HG03064 (cell line): ENCODE measurements around the gene DNAJC12.
"Not testable (repeated sequence)": the region's sequence is repeated elsewhere in the genome, so short reads cannot be mapped to it uniquely, and the experiment has no call there.

Experiments used
- ATAC-seq: cut with Tn5 transposase; IDR thresholded peaks from one replicate; pipeline ENCODE4 v1.9.1; 2021; ENCODE audit warnings: low read depth; ENCODE audit not compliant: unreplicated experiment

Gene DNAJC12

DNA sequence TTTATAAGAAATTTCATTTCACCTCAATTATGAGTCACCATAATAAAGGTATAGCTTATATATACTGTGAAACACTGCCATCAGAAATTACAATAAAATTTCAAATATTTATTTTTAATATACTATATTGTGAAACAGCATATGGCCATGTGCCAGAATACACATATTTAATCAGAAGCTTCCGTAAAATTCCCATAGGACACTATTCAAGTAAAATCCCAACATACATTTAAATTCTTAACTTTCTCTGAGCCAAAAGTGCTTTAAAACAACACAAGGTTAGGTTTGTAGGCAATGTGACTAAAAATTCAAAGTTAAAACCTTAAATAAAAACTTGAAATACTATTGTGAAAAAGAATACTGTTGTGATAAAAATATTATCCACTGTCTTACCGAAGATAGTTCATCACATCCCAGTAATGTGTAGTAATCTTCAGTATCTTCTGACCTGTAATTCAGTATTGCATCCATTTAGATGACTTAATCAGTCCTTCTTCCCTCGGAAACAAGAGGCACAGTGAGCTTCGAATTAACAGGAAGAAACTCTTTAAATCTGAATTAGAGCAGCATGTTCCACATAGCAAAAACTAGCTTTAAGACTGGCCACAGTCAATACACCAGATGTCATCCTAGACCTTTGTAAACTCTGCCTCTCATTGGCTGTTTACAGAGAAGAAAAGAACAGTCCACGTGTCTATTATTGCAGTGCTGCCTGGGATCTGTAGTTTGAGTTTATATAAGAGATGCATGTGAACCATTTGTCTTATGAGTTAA is at the start of gene DNAJC12:
DNAJC12 (minus strand) TSS at position 648 of the 774 bp plus-strand sequence; CDS start at position 471, 177 bp downstream.
- no peak for ATAC-seq

DNA sequence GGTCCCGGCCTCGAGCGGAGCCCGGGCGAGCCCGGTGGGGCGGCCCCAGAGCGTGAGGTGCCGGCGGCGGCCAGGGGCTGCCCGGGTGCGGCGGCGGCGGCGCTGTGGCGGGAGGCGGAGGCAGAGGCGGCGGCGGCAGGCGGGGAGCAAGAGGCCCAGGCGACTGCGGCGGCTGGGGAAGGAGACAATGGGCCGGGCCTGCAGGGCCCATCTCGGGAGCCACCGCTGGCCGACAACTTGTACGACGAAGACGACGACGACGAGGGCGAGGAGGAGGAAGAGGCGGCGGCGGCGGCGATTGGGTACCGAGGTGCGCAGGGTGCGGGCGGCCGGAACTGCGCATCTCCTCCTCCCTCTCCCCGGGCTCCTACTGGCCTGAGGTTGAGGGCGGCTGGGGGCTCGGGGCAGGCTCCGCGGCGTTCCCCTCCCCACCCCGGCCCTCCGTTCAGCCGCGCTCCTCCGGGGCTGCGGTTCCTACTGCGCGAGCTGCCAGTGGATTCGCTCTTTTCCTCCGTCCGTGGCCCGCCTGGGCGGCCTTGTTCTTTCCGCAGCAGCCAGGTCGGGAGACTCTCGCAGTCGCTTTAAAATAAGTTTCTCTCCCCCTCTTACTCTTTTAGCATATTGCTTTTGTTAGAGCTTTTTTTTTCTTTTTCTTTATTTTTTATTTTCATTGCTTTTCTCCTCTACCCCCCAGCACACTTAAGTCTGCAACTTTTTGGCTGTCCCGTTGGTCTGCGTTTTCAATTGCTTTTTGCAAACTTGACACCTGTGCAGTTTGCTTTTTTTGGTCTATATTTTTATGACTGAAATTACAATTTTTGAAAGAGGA is 47.1 kb upstream of the DNAJC12 start:
- peak; percentile 59 for ATAC-seq

DNA sequence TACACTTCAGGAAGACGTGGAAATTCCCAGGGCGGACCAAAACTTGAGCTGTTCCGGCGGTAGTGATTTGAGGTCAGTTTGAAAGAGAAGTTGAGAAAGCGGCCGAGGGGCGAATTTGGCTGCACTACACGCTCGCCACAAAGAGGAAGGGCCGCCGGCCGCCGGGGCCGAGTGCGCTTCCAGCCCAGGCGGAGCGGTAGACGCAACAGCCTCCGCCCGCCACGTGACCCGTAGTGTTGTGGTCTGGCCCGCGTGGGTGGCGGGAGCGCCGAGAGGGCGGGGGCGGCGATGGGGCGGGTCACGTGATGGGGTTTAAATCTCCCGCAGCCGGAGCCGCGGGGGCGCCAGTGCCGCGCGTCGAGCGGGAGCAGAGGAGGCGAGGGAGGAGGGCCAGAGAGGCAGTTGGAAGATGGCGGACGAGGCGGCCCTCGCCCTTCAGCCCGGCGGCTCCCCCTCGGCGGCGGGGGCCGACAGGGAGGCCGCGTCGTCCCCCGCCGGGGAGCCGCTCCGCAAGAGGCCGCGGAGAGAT is 46.4 kb upstream of the DNAJC12 start, which contains the start of gene SIRT1:
SIRT1 (plus strand) TSS at position 344 of the 529 bp plus-strand sequence; CDS start at position 410, 66 bp downstream.
- ATAC-seq = peak; percentile 82

DNA sequence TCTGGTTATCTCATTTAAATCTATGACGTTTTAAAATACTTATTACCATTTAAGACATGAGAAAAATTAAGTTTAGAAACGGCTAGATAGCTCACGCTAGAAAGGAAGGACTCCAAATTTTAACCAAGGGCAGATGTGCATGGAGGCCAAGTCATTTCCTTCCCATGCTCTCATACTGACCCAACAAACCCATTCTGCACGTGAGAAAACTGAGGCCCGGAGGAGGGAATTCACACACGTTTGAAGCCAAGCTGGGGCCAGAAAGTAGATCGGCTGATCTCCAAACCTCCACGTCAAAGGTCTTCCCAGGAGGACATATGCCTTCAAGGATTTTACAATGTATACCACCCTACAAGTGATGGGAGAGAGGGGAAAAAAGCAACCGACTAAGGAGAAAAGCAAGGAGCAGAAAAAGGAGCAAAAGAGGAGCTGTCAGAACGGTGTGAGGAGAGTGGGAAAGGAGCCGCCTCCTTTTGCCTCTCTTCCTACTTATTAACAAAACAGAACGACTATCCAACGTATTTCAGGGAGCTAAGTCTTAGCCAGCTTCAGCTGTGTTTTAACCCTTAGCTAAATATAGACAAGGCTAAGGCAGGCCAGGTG is 45.8 kb upstream of the DNAJC12 start:
- ATAC-seq = peak; percentile 0

DNA sequence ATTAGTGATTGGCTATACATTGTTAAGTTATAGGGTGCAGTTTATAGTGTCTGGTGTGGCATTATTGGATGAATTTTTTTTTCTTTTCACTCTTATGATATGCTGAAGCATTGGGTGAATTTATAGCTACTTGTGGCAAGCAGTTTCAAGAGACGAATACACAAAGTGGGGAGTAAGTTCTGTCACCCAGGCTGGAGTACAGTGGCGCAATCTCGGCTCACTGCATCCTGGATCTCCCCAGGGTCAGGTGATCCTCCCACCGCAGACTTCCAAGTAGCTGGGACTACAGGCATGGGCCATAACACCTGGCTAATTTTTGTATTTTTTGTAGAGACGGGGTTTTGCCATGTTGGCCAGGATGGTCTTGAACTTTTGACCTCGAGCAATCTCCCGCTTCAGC is 40.1 kb upstream of the DNAJC12 start:
- no peak for ATAC-seq

DNA sequence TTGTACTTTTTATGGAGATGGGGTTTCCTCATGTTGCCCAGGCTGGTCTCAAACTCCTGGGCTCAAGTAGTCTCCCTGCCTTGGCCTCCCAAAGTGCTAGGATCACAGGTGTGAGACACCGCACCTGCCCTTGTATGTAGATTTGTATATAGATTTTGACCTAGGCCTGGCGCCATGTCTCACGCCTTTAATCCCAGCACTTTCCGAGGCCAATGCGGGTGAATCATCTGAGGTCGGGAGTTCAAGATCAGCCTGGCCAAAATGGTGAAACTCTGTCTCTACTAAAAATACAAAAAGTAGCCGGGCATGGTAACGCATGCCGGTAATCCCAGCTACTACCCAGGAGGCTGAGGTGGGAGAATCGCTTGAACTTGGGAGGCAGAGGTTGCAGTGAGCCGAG is 39.4 kb upstream of the DNAJC12 start:
- not testable (repeated sequence) for ATAC-seq

DNA sequence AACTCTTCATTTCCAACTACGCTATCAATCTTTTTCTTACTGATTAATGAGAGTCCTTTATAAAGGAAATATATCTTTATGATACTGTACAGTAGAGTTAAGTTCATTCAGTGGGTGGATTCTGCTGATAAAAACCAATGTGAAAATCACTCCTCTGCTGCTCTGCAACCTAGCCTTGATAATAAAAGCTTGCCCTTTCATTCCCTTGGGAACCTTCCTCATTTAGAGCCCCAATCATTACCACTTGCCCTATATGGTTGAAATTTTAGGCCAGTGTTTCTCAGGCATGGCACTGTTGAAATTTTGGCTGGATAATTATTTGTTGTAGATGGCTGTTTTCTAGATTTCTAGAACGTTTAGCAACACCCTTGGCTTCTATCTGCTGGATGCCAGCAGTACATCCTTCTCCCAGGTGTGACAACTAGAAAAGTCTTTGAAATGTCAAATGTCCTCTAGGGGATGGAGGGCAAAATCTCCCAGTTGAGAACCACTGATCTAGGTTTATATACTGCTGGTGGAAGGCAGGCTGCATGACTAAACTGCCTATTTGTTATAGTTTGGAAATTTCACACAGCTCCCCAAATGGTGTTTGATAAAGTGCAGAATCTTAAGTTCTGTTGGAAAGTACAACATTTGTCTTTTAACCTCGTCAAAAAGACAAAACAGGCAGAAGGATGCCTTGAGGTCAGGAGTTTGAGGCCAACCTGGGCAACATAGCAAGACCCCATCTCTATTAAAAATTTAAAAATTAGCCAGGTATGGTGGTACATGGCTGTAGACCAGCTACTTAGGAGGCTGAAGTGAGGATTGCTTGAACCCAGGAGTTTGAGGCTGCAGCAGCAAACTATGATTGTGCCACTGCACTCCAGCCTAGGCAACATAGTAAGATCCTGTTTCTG is 37.6 kb upstream of the DNAJC12 start:
- no peak for ATAC-seq

DNA sequence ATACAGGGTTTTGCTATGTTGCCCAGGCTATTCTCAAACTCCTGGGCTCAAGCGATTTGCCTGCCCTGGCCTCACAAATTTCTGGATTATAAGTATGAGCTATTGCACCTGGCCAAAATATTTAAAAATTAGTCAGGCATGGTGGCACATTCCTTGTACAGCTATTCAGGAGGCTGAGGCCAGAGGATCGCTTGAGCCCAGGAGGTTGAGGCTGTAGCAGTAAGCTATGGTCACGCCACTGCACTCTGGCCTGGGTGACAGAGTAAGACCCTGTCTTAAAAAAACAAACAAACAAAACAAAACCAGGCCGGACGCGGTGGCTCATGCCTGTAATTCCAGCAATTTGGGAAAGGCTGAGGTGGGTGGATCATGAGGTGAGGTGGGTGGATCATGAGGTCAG is 32.0 kb upstream of the DNAJC12 start:
- ATAC-seq = no peak

DNA sequence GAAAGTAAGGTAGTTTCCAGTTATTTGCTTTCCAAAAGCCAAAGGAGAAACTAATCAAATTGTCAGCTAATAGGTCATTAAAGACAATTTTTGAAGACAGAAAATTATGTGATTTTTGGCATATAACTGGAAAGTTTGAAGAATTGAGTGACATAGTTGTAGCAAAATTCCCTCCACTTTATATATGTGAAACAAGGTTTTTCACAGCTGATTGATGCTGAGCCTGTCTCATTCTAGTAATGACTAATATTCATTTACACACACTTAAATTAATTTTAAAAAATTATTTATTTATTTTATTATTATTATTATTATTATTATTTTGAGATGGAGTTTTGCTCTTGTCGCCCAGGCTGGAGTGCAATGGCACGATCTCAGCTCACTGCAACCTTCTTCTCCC is 30.1 kb upstream of the DNAJC12 start:
- no peak for ATAC-seq

DNA sequence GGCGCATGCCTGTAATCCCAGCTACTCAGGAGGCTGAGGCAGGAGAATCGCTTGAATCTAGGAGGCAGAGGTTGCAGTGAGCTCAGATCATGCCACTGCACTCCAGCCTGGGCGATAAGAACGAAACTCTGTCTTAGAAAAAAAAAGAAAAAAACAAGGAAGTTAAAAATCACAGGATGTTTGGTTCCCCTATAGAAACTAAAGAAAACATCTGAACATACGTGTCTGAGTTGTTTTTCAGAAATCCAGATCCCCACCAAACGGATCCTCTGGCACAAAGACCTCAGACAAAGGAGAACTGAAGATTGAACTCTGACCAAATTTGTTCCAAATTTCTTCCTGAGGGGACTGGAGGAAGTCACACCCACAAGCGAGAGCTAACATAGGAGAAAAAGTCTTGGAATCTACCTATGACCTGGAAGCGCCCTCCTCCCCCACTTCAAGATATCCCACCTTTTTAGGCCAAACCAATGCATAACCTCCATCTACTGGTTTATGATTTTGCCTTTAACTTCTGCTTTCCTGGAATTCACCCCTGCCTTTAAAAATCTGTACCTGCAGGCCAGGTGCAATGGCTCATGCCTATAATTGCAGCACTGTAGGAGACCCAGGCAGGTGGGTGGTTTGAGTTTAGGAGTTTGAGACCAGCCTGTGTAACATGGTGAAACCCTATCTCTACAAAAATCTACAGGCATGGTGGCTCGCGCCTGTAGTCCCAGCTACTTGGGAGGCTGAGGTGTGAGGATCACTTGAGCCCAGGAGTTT is 26.8 kb upstream of the DNAJC12 start:
- ATAC-seq = no peak

DNA sequence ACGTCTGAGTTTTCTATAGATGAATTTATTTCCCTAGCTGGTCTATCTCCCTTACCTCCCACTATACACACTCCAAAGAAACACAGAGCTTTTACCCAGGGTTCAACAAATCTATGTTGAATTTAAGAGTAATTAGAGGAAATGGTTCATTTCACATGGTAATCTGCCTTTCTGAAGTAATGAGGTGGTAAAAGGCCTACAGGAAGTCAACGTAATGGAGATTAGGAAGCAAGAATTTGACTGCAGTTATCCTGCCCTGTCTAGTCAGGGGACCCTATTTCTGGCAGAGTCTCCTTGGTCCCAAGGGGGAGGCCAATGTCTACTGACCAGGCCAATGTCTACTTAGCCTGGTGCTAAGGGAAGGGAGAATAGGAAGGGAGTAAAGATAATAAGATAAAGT is 25.1 kb upstream of the DNAJC12 start:
- ATAC-seq = no peak

DNA sequence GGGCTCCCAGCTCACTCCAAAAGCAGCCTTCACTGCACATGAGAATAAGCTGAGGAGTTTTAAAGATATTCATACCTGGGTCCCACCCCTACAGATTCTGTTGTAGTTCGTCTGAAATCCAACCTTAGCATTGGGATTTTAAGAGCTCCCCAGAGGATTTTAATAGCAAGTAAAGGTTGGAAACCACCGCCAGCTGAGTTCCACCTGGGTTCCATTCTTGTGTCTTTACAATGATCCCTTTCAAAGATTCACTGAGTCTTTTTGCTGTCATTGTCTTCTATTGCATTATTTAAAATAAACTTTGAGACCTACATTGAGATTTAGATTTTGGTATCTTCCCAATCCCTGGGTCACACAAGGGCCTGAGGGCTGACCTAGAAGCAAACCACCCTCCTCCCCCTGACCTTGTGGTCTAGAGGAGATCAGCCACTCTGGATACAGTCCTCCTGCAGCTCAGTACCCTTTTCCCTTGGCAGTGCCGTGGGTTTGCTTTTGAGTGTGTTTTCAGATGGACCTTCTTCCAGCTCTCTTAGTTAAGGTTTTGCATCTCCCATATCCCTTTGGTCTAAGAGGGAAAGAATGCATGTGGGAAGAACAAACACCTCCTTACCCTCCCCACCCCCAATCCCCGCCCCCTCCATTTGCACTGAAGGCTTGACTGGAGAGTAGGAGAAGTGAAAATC is 23.9 kb upstream of the DNAJC12 start:
- no peak for ATAC-seq

DNA sequence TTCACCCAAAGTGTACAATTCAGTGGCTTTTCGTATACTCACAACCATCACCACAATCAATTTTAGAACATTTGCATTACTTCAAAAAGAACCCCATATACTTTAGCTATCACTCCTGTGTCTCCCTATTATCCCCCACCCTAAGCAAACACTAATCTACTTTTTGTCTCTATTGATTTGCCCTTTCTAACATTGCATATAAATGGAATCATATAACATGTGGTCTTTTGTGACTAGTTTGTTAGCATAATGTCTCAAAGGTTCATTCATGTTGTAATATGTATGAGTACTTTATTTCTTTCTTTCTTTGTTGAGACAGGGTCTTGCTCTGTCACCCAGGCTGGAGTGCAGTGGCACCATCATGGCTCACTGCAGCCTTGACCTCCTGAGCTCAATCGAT is 21.0 kb upstream of the DNAJC12 start:
- ATAC-seq = no peak

DNA sequence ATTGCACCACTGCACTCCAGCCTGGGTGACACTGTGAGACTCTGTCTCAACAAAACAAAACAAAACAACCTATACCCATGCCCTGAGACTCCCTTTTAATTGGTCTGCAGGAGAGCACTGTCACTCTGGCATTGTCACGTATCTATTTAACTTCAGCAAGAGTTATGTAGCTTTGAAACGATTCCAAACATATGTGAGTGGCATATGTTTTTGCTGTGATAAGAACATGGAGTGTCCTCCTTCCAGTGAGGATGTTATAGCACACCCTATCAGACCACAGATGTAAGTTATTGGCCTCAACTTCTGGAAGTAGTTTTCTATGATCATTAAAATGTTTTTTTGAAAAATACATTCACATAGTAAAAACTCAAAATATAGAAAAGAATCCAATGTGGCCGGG is 15.5 kb upstream of the DNAJC12 start:
- no peak for ATAC-seq

DNA sequence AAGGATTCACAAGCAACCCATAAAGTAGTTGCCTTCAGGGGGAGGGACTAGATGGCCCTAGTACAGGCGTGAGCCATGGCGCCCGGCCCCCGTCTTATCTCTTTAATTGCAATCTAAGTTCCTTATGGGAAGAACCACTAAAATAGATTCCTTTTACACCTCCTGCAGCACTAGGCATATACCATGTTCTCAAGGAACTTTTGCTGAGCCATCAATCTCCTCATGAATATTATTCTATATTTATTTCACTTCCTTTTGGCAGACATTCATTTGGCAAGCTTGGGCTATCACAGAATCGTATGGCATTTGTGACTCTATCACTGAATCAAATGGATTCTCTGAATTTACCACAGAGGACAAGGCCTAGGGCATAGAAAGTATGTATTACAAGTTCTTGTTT is 14.8 kb upstream of the DNAJC12 start:
- ATAC-seq = no peak

DNA sequence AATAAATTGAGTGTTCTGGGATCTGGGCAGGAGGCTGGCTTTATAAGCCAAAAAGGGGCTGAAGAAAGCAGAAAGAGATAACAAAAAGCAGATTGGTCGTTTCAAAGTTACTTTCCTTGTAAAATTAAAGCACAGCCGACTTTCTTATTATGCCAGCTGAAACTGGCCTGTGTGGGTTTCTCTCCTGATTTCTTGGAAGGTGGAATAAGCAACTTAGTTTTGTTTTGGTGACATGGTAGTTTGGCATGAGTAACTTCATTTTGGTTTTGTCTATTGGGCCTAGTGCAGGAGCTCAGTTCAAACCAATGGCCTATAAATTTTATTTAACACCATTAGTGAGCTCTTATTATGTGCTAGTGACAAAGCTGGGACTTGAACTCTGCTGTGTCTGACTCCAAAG is 13.2 kb upstream of the DNAJC12 start:
- ATAC-seq = no peak

DNA sequence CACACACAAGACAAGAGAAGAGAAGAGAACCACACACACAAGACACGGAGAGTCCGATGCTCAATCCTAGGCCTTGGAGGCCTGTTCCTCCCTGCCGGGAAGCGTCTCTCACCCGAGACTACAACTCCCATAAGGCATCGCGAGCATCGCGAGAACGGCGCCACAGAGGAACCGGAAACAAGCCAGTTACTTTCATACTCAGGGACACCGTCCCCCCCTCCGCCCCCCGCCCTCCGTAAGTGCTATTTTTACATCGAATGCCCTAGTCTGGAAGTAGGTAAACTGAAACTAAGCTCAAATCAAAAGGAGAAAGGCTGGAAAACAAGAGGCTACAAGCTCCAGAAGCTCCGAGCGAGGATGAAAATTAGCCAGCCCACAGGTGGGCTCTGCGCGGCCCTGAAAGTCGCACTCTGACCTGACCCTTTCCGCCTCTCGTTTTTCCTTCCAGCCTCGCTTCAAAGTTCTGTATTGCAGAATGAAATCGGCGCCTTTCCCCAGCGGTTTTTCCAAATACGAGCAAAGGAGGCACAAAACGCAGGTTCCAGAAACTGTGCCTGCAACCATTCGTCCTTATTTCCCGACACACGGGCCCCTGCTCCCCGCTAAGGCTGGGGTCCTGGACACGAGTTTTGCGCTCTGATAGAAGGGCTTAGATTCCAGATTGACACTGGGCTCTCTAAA is 11.5 kb upstream of the DNAJC12 start:
- peak; percentile 95 for ATAC-seq

DNA sequence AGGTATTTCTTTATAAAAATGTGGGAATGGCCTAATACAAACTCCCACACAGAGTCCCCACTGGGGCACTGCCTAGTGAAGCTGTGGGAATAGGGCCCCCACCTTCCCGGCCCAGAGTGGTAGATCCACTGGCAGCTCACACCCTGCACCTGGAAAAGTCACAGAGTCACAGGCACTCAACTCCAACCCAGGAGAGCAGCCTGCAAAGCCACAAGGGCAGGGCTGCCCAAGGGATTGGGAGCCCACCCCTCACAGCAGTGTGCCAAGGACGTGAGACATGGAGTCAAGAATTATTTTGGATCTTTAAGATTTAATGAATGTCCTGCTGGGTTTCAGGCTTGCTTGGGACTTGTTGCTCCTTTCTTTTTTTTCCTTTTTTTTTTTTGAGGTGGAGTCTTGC is 5.3 kb upstream of the DNAJC12 start:
- ATAC-seq = no peak
